Lower leg skin (tissue), 3 donors: Measurements from ENCODE around the gene OR10A2.

Experiments used
- CTCF ChIP-seq, 3 donors: fragments of 450-650 bp; IDR thresholded peaks; one replicate each; pipeline ENCODE4 v1.5.1; 2016; ENCODE audit warnings: antibody characterized with exemption in 3 of 3, mild to moderate bottlenecking in 3 of 3, moderate library complexity in 2 of 3
- POLR2A ChIP-seq, 2 donors: fragments of 450-650 bp; IDR thresholded peaks; one replicate each; pipeline ENCODE4 v1.6.1; 2016 to 2017; ENCODE audit warnings: antibody characterized with exemption in 2 of 2, mild to moderate bottlenecking in 1 of 2, moderate library complexity in 1 of 2

- no peak for TF ChIP-seq CTCF (IDR thresholded peaks at IDR 0.05)
- no peak for TF ChIP-seq POLR2A (IDR thresholded peaks at IDR 0.05)
Measured at GRCh38 chr11:6876914-6877313, 14.1 kb downstream of the OR10A2 start.
